ENCODE results near the gene TXLNB. TPM values are rescaled to one million over a fixed set of nuclear protein-coding genes. Genes with fewer than 3 reads are reported as not detected.

The TXLNB gene
- total and polyA plus RNA-seq, 2 of the 4 experiments (the other 2 are of a cell fraction) = under 0.01 to 0.05 TPM

- intact Hi-C loops (cut with micrococcal nuclease) = no loop called here
- H3K27me3 ChIP-seq (ENCODE audit: control insufficient read depth, insufficient read depth, low read length) = no peaks in the 10 kb centered on the region
These were observed 40.0 kb downstream of the TXLNB start for GRCh38 chr6:139251691-139252390.

More at GRCh38 chr6:139251691-139252390, 40.0 kb downstream of the TXLNB start:
- Histone ChIP-seq H3K4me2 (ENCODE audit: low read depth, low read length) (no peak overlapping the region), H3K9ac (ENCODE audit: low read depth, low read length) (no peak overlapping the region), H3K4me3 (ENCODE audit: insufficient read depth, low read depth, low read length) (no peak overlapping the region), H3K56ac (ENCODE audit: extremely low read depth, insufficient read depth, low read length) (no peak overlapping the region), H3K18ac (ENCODE audit: low read depth, low read length) (no peak overlapping the region), H2AK5ac (ENCODE audit: low read depth, low read length) (no peak overlapping the region), H3K14ac (replicated peaks; ENCODE audit: low read depth, low read length) (no peak overlapping the region), H2BK120ac (ENCODE audit: low read depth, low read length) (no peak overlapping the region), H3K23ac (ENCODE audit: low read depth, low read length) (no peak overlapping the region), H3K79me1 (ENCODE audit: low read depth in 1 of 2, low read length in 2 of 2) (no peaks in the 10 kb centered on the region), H3K9me3 (ENCODE audit: control insufficient read depth, insufficient read depth, low read length) (no peaks in the 10 kb centered on the region), H3K27ac (ENCODE audit: insufficient read depth, low read length) (no peak overlapping the region), H2AK9ac (replicated peaks; ENCODE audit: low read depth, low read length, poor library complexity) (no peak overlapping the region), H3K36me3 (ENCODE audit: control insufficient read depth, insufficient read depth, low read length) (no peaks in the 10 kb centered on the region), H2BK15ac (ENCODE audit: low read depth, low read length) (no peak overlapping the region), H2BK20ac (ENCODE audit: low read depth, low read length) (no peak overlapping the region), H4K5ac (ENCODE audit: low read depth, low read length) (no peak overlapping the region), H3K4ac (ENCODE audit: low read depth, low read length) (no peak overlapping the region), H2AFZ (replicated peaks; ENCODE audit: low read length, poor library complexity) (no peak overlapping the region), H4K8ac (ENCODE audit: low read depth in 2 of 2, low read length in 2 of 2) (no peak overlapping the region), H4K20me1 (ENCODE audit: insufficient read depth, low read length) (no peaks in the 10 kb centered on the region), H4K91ac (ENCODE audit: insufficient read depth, low read depth, low read length) (no peak overlapping the region), H3K9me1 (ENCODE audit: insufficient read depth, low read length) (no peaks in the 10 kb centered on the region), H3K4me1 (ENCODE audit: control insufficient read depth, insufficient read depth, low read length) (peaks cover 7% of the 10 kb centered on the region; the same call in 1 of the 2 replicates), H2BK5ac (ENCODE audit: low read depth, low read length, poor library complexity, severe bottlenecking) (no peak overlapping the region)
- ATAC-seq (ENCODE audit: low read depth) (no peak), DNase-seq (no peak)
- CTCF ChIA-PET = no interaction called here
- no TSS peak for BruUV-seq (replicated peaks)
- dilution Hi-C loops (cut with HindIII; ENCODE audit: low sequenced_read_pairs, unreplicated experiment) (no loop called here), in situ Hi-C loops (cut with MboI; ENCODE audit: low sequenced_read_pairs) (no loop called here)
- POLR2A ChIA-PET (ENCODE audit: unreplicated experiment) = no interaction called here
- WGBS, 2 experiments (ENCODE audit: extremely low coverage in 2 of 2, insufficient read length in 1 of 2) = no CpG with 5 or more reads among the region's 4 CpGs
- TF ChIP-seq POLR2A (IDR thresholded peaks at IDR 0.05; ENCODE audit: low read depth, low read length) (no peak), MAFK (IDR thresholded peaks at IDR 0.05; ENCODE audit: low read depth, low read length) (no peak), RAD21 (IDR thresholded peaks at IDR 0.05; ENCODE audit: low read length) (no peak), ELK1 (IDR thresholded peaks at IDR 0.05; ENCODE audit: borderline replicate concordance, low read depth, low read length) (no peak), USF2 (IDR thresholded peaks at IDR 0.05; ENCODE audit: low read depth, low read length) (no peak), CEBPB (IDR thresholded peaks at IDR 0.05; ENCODE audit: low read depth, low read length) (no peak), BHLHE40 (IDR thresholded peaks at IDR 0.05; ENCODE audit: low read depth, low read length) (no peak), RCOR1 (IDR thresholded peaks at IDR 0.05; ENCODE audit: insufficient replicate concordance, low read length) (no peak)
